GM21723 (cell line): Measurements from ENCODE around the gene CCDC141.

ENCODE experiments used
- ATAC-seq: cut with Tn5 transposase; IDR thresholded peaks from one replicate; pipeline ENCODE4 v1.9.1; 2021; ENCODE audit warnings: mild to moderate bottlenecking, moderate library complexity; ENCODE audit not compliant: unreplicated experiment

CCDC141 gene

GRCh38 chr2:178799305-178799704 lies 250.6 kb downstream of the CCDC141 start:
- no peak for ATAC-seq

GRCh38 chr2:178796079-178796677 lies 253.8 kb downstream of the CCDC141 start:
- ATAC-seq: no peak

DNA sequence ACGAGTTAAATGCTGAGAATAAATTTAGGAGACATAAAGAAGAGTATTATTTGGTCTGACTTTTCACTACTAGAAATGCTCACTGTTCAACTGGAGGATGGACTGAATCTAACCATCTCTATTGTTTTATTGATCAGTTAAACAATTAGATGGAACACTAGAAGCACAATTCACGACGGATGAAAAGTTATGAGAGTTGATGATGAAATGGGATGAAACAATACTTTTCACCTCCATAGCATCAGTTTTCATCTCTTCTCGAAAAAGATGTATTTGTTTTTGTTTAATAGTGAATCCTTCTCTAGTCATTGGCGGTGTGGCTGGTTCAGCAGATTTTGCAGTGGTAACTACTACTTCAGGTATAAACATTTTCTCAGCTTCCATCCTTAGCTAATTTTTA lies 262.0 kb downstream of the CCDC141 start:
- no peak for ATAC-seq

DNA sequence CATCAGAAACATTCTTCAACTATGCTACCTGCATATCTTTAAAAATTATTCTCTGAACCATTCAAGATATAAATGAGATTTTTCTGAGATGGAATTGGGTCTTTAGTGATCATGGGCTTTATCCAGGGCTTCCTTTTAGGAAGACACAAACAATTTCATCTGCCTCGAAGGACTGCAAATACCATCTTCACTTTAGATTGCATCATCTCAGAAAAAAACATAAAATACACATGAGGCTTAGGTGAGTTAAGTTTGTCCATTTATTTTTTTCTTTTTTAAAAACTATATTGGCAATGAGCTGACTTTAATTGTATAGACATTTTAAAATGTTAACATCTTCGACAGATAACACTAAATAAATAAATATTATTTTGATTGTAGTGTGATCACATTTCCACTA lies 262.8 kb downstream of the CCDC141 start:
- ATAC-seq: no peak

- no peak for ATAC-seq
These were observed 266.0 kb downstream of the CCDC141 start for GRCh38 chr2:178783889-178784288.

GRCh38 chr2:178782236-178782635 lies 267.7 kb downstream of the CCDC141 start:
- no peak for ATAC-seq
